ENCODE measurements around the gene CACNA1D. TPM values are rescaled to one million over a fixed set of nuclear protein-coding genes. Genes with fewer than 3 reads are reported as not detected.

Gene CACNA1D
- total RNA-seq, 1 donor from 2014 or later: 0.95 TPM

GRCh38 chr3:53592862-53593261 lies 98.5 kb downstream of the CACNA1D start:
- no peak overlapping the region for H3K27ac Mint-ChIP-seq (ENCODE audit: unreplicated experiment)
- H3K27me3 Mint-ChIP-seq (ENCODE audit: low read depth): peaks cover 22% of the 10 kb centered on the region
- no peak overlapping the region for H3K4me3 Mint-ChIP-seq (ENCODE audit: unreplicated experiment)
- peaks cover 2% of the 10 kb centered on the region for H3K36me3 Mint-ChIP-seq (ENCODE audit: low read depth)
- no peaks in the 10 kb centered on the region for H3K9me3 Mint-ChIP-seq (ENCODE audit: low read depth)
- DNase-seq (ENCODE audit: low spot score): no peak
- H3K4me1 Mint-ChIP-seq (ENCODE audit: low read depth): no peaks in the 10 kb centered on the region
- TF ChIP-seq CTCF (IDR thresholded peaks at IDR 0.05): no peak

GRCh38 chr3:53593611-53594010 lies 99.2 kb downstream of the CACNA1D start:
- H3K4me3 Mint-ChIP-seq (ENCODE audit: unreplicated experiment): no peak overlapping the region

GRCh38 chr3:53594276-53594675 lies 99.9 kb downstream of the CACNA1D start:
- no peak for DNase-seq (ENCODE audit: low spot score)
- no peaks in the 10 kb centered on the region for H3K9me3 Mint-ChIP-seq (ENCODE audit: low read depth)
- H3K4me1 Mint-ChIP-seq (ENCODE audit: low read depth): no peaks in the 10 kb centered on the region
- peaks cover 17% of the 10 kb centered on the region for H3K27me3 Mint-ChIP-seq (ENCODE audit: low read depth)
- no peak overlapping the region for H3K4me3 Mint-ChIP-seq (ENCODE audit: unreplicated experiment)
- no peak overlapping the region for H3K27ac Mint-ChIP-seq (ENCODE audit: unreplicated experiment)
- TF ChIP-seq CTCF (IDR thresholded peaks at IDR 0.05): no peak
- H3K36me3 Mint-ChIP-seq (ENCODE audit: low read depth): peaks cover 2% of the 10 kb centered on the region

More at GRCh38 chr3:53593611-53594010, 99.2 kb downstream of the CACNA1D start:
- peaks cover 17% of the 10 kb centered on the region for H3K27me3 Mint-ChIP-seq (ENCODE audit: low read depth)
- no peaks in the 10 kb centered on the region for H3K4me1 Mint-ChIP-seq (ENCODE audit: low read depth)
- DNase-seq (ENCODE audit: low spot score): no peak
- TF ChIP-seq CTCF (IDR thresholded peaks at IDR 0.05): no peak
- H3K36me3 Mint-ChIP-seq (ENCODE audit: low read depth): peaks cover 2% of the 10 kb centered on the region
- H3K27ac Mint-ChIP-seq (ENCODE audit: unreplicated experiment): no peak overlapping the region
- H3K9me3 Mint-ChIP-seq (ENCODE audit: low read depth): no peaks in the 10 kb centered on the region

- no peak for TF ChIP-seq CTCF (IDR thresholded peaks at IDR 0.05)
- H3K27ac Mint-ChIP-seq (ENCODE audit: unreplicated experiment): no peak overlapping the region
- H3K4me1 Mint-ChIP-seq (ENCODE audit: low read depth): no peaks in the 10 kb centered on the region
- H3K36me3 Mint-ChIP-seq (ENCODE audit: low read depth): peaks cover 2% of the 10 kb centered on the region
- DNase-seq (ENCODE audit: low spot score): no peak
- peaks cover 14% of the 10 kb centered on the region for H3K27me3 Mint-ChIP-seq (ENCODE audit: low read depth)
- no peaks in the 10 kb centered on the region for H3K9me3 Mint-ChIP-seq (ENCODE audit: low read depth)
- no peak overlapping the region for H3K4me3 Mint-ChIP-seq (ENCODE audit: unreplicated experiment)
These were observed 101.2 kb downstream of the CACNA1D start for GRCh38 chr3:53595660-53596059.

GRCh38 chr3:53597136-53597915 lies 102.9 kb downstream of the CACNA1D start:
- TF ChIP-seq CTCF (IDR thresholded peaks at IDR 0.05): no peak
- H3K4me3 Mint-ChIP-seq (ENCODE audit: unreplicated experiment): no peak overlapping the region
- H3K36me3 Mint-ChIP-seq (ENCODE audit: low read depth): no peaks in the 10 kb centered on the region
- H3K27ac Mint-ChIP-seq (ENCODE audit: unreplicated experiment): no peak overlapping the region
- no peaks in the 10 kb centered on the region for H3K9me3 Mint-ChIP-seq (ENCODE audit: low read depth)
- no peaks in the 10 kb centered on the region for H3K4me1 Mint-ChIP-seq (ENCODE audit: low read depth)
- H3K27me3 Mint-ChIP-seq (ENCODE audit: low read depth): peaks cover 10% of the 10 kb centered on the region
- DNase-seq (ENCODE audit: low spot score): no peak
